ENCODE data around the gene LAMP5. TPM values are rescaled to one million over a fixed set of nuclear protein-coding genes. Genes with fewer than 3 reads are reported as not detected.

The LAMP5 gene
- total RNA-seq, 1 donor from 2014 or later, result 3.2 TPM

DNA sequence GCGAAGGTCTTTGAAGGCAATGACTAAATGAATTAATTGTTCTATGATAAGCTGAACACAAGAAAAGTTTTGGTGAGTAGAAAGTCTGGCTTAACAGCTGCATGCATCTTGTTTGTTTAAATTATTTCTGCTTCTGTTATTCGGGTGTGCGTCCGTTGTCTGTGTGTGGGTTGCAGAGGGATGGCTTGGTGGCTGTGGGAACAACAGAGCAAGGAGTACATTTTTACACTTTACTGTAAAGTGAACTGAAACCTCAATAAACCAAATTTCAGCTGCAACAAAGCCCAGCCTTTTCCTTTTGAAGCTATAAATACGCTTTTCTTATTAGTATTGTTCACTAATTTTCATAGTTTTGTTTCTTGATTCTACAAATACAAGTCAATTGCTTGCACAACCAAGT lies 3.5 kb upstream of the LAMP5 start:
- TF ChIP-seq EZH2 (IDR thresholded peaks at IDR 0.05), result no peak
- TF ChIP-seq CTCF (IDR thresholded peaks at IDR 0.05), result no peak
- TF ChIP-seq EZH2phosphoT487 (IDR thresholded peaks at IDR 0.05), result no peak
- Histone ChIP-seq H4K20me1 (ENCODE audit: low read depth) (no peaks in the 10 kb centered on the region), H2AFZ (replicated peaks) (no peak overlapping the region), H3F3A (ENCODE audit: low read depth) (peaks cover 17% of the 10 kb centered on the region), H3K9me3 (ENCODE audit: low read depth) (no peaks in the 10 kb centered on the region), H3K4me3 (no peak overlapping the region), H3K27me3 (peaks cover 100% of the 10 kb centered on the region), H3K9ac (no peak overlapping the region), H3K27ac (no peak overlapping the region), H3K4me2 (no peak overlapping the region), H3K4me1 (peaks cover 23% of the 10 kb centered on the region), H3K36me3 (no peaks in the 10 kb centered on the region), H3K79me2 (ENCODE audit: low read depth) (no peaks in the 10 kb centered on the region)
- Mint-ChIP-seq H3K36me3 (no peaks in the 10 kb centered on the region), H3K9me3 (peaks cover 12% of the 10 kb centered on the region), H3K27ac (no peak overlapping the region), H3K4me1 (peaks cover 19% of the 10 kb centered on the region), H3K4me3 (no peak overlapping the region), H3K27me3 (ENCODE audit: insufficient read depth, low read depth) (peaks cover 45% of the 10 kb centered on the region)
- DNase-seq (ENCODE audit: low spot score), result no peak

DNA sequence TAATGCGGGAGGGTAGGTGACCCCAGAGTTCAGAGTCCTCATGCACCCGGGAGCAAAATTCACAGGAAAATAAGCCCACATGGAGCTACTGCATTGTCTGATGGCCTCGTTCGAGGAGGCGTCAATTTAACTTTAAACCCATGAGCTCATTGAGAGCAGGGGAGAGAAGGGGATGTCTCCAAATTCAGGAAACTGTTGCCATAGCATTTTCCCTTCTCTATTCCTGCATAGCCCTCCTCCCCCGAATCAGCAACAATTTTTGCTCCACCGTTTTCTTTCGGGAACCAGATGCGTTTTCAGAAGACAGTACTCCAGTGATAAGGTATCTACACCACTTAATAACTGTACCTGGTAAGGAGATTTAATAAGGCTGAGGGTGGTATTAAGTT lies 324 bp upstream of the LAMP5 start:
- TF ChIP-seq CTCF (IDR thresholded peaks at IDR 0.05), result no peak
- no peak for TF ChIP-seq EZH2phosphoT487 (IDR thresholded peaks at IDR 0.05)
- TF ChIP-seq EZH2 (IDR thresholded peaks at IDR 0.05), result no peak

DNA sequence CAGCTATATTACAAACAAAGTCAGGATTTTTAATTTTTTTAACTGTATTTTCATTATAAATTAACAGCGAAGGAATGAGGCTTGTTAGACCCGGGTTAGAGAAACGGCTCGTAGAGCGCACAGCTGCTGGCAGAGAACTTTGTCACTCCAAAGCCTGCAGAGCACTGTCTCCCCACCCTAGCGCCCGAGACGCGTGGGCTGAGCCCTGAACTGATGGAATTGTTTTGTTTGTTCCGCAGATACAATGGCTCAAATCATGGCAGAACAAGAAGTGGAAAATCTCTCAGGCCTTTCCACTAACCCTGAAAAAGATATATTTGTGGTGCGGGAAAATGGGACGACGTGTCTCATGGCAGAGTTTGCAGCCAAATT lies 810 bp downstream of the LAMP5 start:
- Histone ChIP-seq H3F3A (ENCODE audit: low read depth) (peaks cover 39% of the 10 kb centered on the region), H3K36me3 (no peaks in the 10 kb centered on the region), H3K9me3 (ENCODE audit: low read depth) (no peaks in the 10 kb centered on the region), H3K27me3 (peaks cover 96% of the 10 kb centered on the region), H3K79me2 (ENCODE audit: low read depth) (no peaks in the 10 kb centered on the region), H4K20me1 (ENCODE audit: low read depth) (peaks cover 19% of the 10 kb centered on the region), H3K4me3 (peak overlapping the region; percentile 48), H2AFZ (replicated peaks) (no peak overlapping the region), H3K4me2 (peak overlapping the region; percentile 92), H3K4me1 (peaks cover 51% of the 10 kb centered on the region), H3K9ac (no peak overlapping the region), H3K27ac (no peak overlapping the region)
- Mint-ChIP-seq H3K4me1 (peaks cover 55% of the 10 kb centered on the region), H3K27me3 (ENCODE audit: insufficient read depth, low read depth) (peaks cover 55% of the 10 kb centered on the region), H3K4me3 (peak overlapping the region; percentile 87), H3K36me3 (peaks cover 3% of the 10 kb centered on the region), H3K9me3 (peaks cover 10% of the 10 kb centered on the region), H3K27ac (no peak overlapping the region)
- TF ChIP-seq EZH2 (IDR thresholded peaks at IDR 0.05) (peak; percentile 31), CTCF (IDR thresholded peaks at IDR 0.05) (no peak), EZH2phosphoT487 (IDR thresholded peaks at IDR 0.05) (peak; percentile 1)
- DNase-seq (ENCODE audit: low spot score), result no peak

More for the DNA sequence above, 324 bp upstream of the LAMP5 start:
- H3K36me3 ChIP-seq, result no peaks in the 10 kb centered on the region
- no peak overlapping the region for H3K9ac ChIP-seq
- H3K27me3 ChIP-seq, result peaks cover 100% of the 10 kb centered on the region
- no peaks in the 10 kb centered on the region for H3K79me2 ChIP-seq (ENCODE audit: low read depth)
- H3K4me2 ChIP-seq, result peak overlapping the region; percentile 92
- Mint-ChIP-seq H3K4me3 (peak overlapping the region; percentile 87), H3K9me3 (peaks cover 15% of the 10 kb centered on the region), H3K27ac (no peak overlapping the region), H3K27me3 (ENCODE audit: insufficient read depth, low read depth) (peaks cover 59% of the 10 kb centered on the region), H3K36me3 (peaks cover 3% of the 10 kb centered on the region), H3K4me1 (peaks cover 44% of the 10 kb centered on the region)
- no peak overlapping the region for H2AFZ ChIP-seq (replicated peaks)
- peaks cover 27% of the 10 kb centered on the region for H3F3A ChIP-seq (ENCODE audit: low read depth)
- peak overlapping the region; percentile 48 for H3K4me3 ChIP-seq
- H3K9me3 ChIP-seq (ENCODE audit: low read depth), result no peaks in the 10 kb centered on the region
- DNase-seq (ENCODE audit: low spot score), result peak; percentile 31
- peaks cover 39% of the 10 kb centered on the region for H3K4me1 ChIP-seq
- H4K20me1 ChIP-seq (ENCODE audit: low read depth), result peaks cover 8% of the 10 kb centered on the region
- H3K27ac ChIP-seq, result no peak overlapping the region
